LNCaP clone FGC (cell line): ENCODE measurements around the gene PIN1.
"Not testable (repeated sequence)": the region's sequence is repeated elsewhere in the genome, so short reads cannot be mapped to it uniquely, and the experiment has no call there.

Source experiments
- DNase-seq: peaks from one replicate; pipeline ENCODE4 v3.0.0-alpha.2; 2011; ENCODE audit warnings: low read depth
- H3K4me3 ChIP-seq: 2 replicates; pipeline ENCODE4 v1.5.1; 2011; ENCODE audit warnings: mild to moderate bottlenecking, low read depth, low read length, control low read depth
- CTCF ChIP-seq: IDR thresholded peaks from 2 replicates; pipeline ENCODE4 v1.5.1; 2012; ENCODE audit warnings: mild to moderate bottlenecking; ENCODE audit not compliant: control insufficient read depth, insufficient read depth; ENCODE audit errors: extremely low read depth

The PIN1 gene

GRCh38 chr19:9834726-9835506, at the start of gene PIN1:
PIN1 (plus strand) TSS chr19:9835318; CDS start chr19:9835345, 27 bp downstream.
- TF ChIP-seq CTCF: peak; percentile 52
- DNase-seq: peak; percentile 93
- peak within 1 kb of the TSS; percentile 80 for H3K4me3 ChIP-seq

GRCh38 chr19:9785367-9786331, 49.5 kb upstream of the PIN1 start:
- DNase-seq: peak; percentile 91
- TF ChIP-seq CTCF: no peak
- H3K4me3 ChIP-seq: peak overlapping the region; percentile 56

GRCh38 chr19:9786342-9786741, 48.8 kb upstream of the PIN1 start:
- peak overlapping the region; percentile 56 for H3K4me3 ChIP-seq
- no peak for TF ChIP-seq CTCF
- no peak for DNase-seq

DNA sequence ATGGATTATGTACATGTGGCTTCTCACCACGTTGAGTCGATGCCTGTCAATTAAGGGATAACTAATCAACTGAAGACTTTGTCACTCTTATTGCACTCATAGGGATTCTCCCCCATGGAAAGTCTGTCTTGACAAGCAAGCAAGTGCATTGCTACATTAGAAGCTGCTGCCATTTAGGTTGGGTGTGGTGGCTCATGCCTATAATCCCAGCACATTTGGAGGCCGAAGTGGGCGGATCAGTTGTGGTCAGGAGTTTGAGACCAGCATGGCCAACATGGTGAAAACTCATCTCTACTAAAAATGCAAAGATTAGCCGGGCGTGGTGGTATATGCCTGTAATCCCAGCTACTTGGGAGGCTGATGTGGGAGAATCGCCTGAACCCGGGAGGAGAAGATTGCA, 48.3 kb upstream of the PIN1 start:
- TF ChIP-seq CTCF: no peak
- no peak overlapping the region for H3K4me3 ChIP-seq
- no peak for DNase-seq

DNA sequence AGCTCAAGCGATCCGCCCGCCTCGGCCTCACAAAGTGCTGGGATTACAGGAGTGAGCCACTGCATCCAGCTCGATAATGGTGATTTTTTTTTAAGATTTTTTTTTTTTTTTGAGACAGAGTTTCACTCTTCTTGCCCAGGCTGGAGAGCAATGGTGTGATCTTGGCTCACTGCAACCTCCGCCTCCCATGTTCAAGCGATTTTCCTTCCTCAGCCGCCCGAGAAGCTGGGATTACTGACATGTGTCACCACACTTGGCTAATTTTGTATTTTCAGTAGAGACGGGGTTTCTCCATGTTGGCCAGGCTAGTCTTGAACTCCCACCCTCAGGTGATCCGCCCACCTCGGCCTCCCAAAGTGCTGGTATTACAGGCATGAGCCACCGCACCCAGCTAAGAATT, 46.5 kb upstream of the PIN1 start:
- not testable (repeated sequence) for H3K4me3 ChIP-seq, DNase-seq

- no peak for DNase-seq
- TF ChIP-seq CTCF: no peak
- H3K4me3 ChIP-seq: no peak overlapping the region
These were observed 46.1 kb upstream of the PIN1 start for GRCh38 chr19:9789066-9789465.

- not testable (repeated sequence) for DNase-seq, H3K4me3 ChIP-seq
These were observed 45.5 kb upstream of the PIN1 start for GRCh38 chr19:9789579-9789978.

GRCh38 chr19:9791073-9791367, 44.1 kb upstream of the PIN1 start:
- not testable (repeated sequence) for DNase-seq
- peak overlapping the region; percentile 47 for H3K4me3 ChIP-seq
